HG02981 (cell line): ENCODE results near the gene SLC5A4.

Experiments used
- ATAC-seq: cut with Tn5 transposase; IDR thresholded peaks from one replicate; pipeline ENCODE4 v1.9.1; 2021; ENCODE audit warnings: mild to moderate bottlenecking, moderate library complexity; ENCODE audit not compliant: unreplicated experiment

SLC5A4 gene

DNA sequence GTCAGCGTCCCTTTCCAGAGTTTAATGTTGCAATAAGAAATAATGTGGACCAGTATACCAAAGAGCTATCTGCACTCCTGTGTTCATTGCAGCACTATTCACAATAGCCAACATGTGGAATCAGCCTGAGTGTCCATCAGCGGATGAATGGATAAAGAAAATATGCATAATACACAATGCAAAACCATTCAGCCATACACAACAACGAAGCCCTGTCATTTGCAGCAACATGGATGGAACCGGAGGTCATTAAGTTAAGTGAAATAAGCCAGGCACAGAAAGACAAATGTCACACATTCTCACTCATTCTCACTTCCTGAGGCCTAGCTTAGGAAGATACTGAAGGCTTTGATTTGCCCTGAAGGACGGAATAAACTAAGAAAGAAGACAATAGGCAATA, 22.1 kb downstream of the SLC5A4 start:
- ATAC-seq, result no peak

DNA sequence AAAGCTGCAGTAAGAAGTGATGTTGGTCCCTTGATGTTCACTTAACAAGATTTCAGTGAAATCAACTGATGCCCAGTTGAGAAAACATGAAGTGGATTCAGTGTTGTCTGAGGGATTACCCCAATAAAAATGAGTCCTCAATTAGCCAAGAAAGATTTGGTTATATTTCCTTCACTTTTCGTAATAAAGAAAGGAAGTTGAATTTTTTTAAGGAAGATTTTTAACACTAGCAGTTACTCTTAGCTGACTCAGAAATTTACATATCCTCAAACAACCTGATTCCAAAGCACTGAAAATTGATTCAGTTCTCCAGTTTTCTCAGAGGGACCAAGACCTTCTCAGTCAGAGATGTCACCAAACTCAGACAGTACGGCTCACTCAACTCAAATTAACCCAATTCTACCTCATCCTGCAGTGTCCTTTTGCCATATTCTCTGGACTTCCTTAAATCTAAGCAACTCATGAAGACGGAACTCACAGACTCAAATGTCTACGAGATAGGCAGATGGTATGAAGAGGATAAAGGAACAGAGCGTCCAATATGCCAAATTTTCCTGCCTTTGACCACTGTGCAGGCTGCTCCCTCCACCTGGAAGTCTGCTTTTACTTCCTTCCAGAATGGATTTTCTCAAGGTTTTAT, 22.8 kb downstream of the SLC5A4 start:
- no peak for ATAC-seq

GRCh38 chr22:32226326-32227104, 28.6 kb downstream of the SLC5A4 start:
- ATAC-seq, result no peak

- ATAC-seq, result no peak
Observed at GRCh38 chr22:32222991-32223390, 32.2 kb downstream of the SLC5A4 start.

- ATAC-seq, result no peak
Observed at GRCh38 chr22:32219026-32219425, 36.1 kb downstream of the SLC5A4 start.

DNA sequence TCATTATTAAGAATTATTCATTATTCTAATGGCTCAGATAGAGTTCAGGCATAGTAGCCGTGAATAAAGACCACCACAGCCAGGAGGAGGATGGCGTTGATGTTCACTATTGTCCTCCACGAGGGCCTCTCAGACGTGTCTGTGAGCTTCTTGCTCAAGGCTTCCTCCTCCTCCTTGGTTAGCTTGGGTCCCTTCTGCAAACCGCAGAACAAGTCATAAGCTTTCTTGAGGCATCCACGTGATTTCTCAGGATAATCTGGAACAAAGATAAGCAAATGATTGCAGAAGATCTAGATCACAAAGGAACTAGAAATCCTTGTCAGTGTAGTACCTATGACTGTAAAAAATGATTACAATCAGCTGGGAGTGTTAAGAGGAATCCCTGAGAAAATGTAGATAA, 36.7 kb downstream of the SLC5A4 start:
- ATAC-seq, result no peak

DNA sequence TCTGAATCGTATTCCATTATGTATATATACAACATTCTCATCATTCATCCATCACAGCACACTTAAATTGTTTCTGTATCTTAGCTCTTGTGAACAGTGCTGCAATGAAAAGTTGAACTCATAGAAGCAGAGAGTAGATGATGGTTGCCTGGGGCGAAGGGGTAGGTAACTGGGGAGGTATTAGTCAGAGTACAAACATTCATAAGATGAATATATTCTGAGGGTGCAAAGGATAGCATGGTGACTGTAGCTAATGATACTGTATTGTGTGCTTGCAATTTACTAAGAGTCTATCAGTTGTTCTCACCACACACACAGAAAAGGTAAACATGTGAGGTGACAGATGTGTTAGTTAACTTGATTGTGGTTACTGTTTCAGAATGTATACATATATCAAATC, 37.7 kb downstream of the SLC5A4 start:
- no peak for ATAC-seq

DNA sequence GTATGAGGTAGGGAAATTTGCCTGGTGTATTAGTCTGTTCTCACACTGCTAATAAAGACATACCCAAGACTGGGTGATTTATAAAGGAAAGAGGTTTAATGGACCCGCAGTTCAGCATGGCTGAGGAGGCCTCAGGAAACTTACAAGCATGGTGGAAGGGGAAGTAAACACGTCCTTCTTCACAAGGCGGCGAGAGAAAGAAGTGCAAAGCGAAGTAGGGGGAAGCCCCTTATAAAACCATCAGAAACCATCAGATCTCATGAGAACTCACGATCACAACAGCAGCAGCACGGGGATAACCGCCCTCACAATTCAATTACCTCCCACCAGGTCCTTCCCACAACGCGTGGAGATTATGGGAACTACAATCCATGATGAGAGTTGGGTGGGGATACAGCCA, 38.2 kb downstream of the SLC5A4 start:
- ATAC-seq, result no peak

DNA sequence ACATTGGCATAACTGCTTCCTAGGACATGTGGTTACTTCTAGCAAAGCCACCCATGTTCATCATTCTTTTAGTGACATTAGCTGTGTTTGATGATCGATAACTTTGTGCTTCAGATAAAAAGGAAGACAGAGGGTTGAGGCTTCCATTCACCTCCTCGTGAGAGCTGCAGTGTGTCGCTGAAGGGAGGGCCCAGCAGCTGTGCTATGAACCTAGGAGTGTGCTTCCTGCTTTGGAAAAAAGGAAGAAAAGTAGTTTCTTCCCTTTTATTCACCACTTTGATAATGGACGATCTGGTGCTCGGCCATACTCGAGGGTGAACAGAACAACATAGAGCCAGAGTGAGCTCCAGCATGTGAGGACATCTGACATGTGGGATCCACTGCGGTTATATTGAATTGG, 44.1 kb downstream of the SLC5A4 start:
- no peak for ATAC-seq

- no peak for ATAC-seq
Observed at GRCh38 chr22:32208681-32209080, 46.5 kb downstream of the SLC5A4 start.

DNA sequence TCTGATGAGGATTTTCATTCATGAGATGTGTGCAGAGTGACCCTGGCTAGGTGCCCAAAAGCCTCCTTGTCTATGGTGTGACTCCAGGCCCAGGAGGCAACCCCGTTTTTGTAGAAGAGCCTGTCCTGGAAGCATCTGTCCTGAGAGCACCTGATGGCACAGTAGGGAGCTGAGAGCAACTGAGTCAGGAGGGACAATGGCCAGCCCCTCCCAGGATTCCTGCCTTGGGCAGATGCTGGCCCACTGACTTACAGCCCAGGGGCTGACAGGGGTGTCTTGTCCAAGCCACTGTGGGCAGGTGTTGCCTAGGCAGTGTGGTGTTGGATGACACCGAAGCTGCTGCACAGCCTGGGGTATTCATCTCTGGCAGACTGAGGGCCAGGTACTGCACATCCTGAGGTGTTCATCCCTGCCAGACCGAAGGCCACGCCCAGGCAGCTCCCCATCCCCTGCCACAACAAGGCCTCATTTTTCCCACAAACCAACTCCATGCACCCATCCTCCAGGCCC, 47.1 kb downstream of the SLC5A4 start:
- ATAC-seq, result no peak

- no peak for ATAC-seq
Observed at GRCh38 chr22:32206774-32207758, 48.1 kb downstream of the SLC5A4 start.

DNA sequence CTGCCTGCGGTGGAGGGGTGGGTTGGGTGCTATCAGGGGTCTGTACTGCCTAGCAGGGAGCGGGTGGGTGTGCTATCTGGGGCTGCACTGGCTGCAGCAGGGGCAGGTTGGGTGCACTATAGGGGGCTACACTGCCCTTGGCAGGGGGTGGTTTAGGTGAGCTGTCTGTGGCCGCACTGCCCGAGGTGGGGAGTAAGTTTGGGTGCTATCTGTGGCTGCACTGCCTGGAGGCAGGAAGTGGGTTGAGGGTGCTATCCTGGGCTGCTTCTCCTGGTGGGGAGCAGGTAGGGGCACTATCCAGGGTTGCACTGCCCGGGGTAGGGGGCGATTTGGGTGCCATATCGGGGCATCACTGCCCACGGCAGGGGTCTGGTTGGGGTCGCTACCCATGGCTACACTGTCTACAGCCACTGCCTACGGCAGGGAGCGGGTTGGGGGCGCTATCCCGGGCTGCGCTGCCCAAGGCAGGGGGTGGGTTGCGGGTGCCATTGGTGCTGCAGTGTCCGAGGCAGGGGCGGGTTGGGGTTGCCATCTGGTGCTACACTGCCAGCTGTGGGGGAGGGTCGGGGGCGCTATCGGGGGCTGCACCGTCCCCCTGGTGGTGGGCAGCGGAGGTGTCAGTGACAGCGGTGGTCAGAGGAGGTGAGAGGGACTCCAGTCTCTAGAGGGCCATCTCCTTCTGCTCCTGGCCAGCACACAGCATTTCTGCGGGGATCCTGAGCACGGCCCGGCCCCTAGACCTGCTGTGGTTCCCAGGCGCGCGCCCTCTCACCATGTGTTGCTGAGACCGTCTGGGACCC, 49.0 kb downstream of the SLC5A4 start:
- ATAC-seq, result no peak

GRCh38 chr22:32204856-32205722, 50.1 kb downstream of the SLC5A4 start, which contains the start of gene RFPL2:
TSS of gene RFPL2 (minus strand) at chr22:32205073. CDS start at chr22:32202451, 2,622 bp downstream.
- ATAC-seq, result no peak

- ATAC-seq, result no peak
Observed at GRCh38 chr22:32204040-32204855, 50.9 kb downstream of the SLC5A4 start.

- no peak for ATAC-seq
Observed at GRCh38 chr22:32203181-32204039, 51.7 kb downstream of the SLC5A4 start.

GRCh38 chr22:32202539-32203180, 52.5 kb downstream of the SLC5A4 start:
- no peak for ATAC-seq
